HG03342 (cell line): Measurements from ENCODE around the gene SLC47A2.
"Not testable (repeated sequence)": the region's sequence is repeated elsewhere in the genome, so short reads cannot be mapped to it uniquely, and the experiment has no call there.

Experiments used
- ATAC-seq: cut with Tn5 transposase; IDR thresholded peaks from one replicate; pipeline ENCODE4 v1.9.1; 2021; ENCODE audit warnings: mild to moderate bottlenecking, moderate library complexity; ENCODE audit not compliant: unreplicated experiment

Gene SLC47A2

GRCh38 chr17:19672009-19672750 lies 44.2 kb downstream of the SLC47A2 start:
- ATAC-seq: no peak

DNA sequence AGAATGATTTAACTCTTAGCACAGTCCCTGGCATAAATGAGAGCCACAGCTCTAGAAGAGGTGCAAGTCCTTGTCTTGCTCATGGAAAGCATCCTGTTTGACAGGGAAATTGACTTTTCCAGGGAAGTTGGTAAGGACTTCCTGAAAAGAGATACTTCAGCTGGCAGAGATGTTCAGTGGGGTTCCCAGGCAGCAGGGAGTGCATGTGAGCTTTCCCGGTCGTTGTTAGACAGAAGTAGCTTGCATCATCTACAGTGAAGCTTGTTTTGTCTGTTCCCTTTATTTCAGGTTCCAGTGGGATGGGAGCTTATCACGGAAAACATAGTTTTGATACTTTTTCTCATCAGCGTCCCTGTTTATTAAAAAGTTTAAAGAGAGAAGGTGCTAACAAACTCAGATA lies 45.0 kb downstream of the SLC47A2 start:
- no peak for ATAC-seq

DNA sequence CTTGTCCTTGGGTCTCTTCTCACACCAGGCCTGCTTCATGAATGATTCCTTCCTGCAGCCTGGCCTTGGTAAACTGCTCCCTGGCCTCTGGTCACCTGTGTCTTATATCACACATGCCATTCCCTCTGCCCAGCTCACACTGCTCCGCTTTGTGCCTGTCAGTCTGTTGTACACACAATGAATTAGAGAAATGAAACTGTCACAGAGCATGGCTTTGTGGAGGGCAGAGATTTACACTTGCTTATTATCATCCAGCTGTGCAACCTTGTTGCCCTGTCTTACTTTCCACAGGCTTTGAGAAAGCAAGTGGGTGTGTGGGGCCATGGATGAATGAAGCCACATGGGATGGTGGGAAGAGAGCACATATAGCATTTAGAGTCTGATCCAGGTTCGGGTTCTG lies 45.5 kb downstream of the SLC47A2 start:
- ATAC-seq: no peak

DNA sequence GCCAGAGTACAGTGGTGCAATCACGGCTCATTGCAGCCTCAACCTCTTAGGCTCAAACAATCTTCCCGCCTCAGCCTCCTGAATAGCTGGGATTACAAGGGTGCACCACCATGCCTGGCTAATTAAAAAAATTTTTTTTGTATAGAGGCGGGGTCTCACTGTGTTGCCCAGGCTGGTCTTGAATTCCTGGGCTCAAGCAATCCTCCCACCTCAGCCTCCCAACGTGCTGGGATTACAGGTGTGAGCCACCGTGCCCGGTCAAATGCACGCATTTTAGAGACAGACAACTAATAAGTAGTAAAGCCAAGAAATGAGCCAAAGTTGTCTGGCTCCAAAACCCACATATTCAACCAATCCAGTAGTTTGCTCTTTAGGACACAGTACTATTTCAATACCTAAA lies 46.7 kb downstream of the SLC47A2 start:
- ATAC-seq: not testable (repeated sequence)

DNA sequence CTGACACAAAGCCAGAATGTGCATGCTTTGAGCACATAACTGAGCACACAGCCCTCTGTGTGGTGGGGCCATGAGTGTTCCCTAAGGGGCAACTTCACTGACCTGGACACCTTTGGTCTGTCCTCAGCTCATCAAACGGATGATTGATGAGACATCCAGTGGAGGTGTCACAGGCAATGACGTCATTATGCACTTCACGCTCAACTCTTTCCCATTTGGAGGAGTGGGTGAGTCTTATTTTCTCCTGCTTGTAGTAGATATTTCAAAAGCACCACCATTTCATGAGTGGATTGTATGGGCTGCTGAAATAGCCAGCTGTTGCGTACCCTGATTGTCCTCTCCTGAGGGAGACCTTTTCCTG lies 51.6 kb downstream of the SLC47A2 start:
- ATAC-seq: no peak

- ATAC-seq: no peak
Observed at GRCh38 chr17:19664136-19664820, 52.1 kb downstream of the SLC47A2 start.

GRCh38 chr17:19663097-19663496 lies 53.3 kb downstream of the SLC47A2 start:
- no peak for ATAC-seq

DNA sequence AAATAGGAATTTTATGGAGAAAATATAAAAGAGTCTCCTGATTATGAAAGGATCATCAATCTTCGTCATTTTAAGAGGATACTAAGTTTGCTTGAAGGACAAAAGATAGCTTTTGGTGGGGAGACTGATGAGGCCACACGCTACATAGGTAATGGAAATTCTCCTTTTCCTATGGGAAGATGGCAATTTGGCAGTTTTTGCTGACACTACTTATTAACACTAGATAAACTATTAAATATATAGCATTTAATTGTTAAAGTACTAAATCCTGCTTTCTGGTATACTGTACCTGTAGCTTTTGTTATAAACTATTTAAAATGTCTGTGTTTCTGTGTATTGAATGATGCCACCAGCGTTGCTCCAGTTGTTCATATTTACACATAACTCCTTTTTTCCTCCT lies 55.3 kb downstream of the SLC47A2 start:
- ATAC-seq: no peak

DNA sequence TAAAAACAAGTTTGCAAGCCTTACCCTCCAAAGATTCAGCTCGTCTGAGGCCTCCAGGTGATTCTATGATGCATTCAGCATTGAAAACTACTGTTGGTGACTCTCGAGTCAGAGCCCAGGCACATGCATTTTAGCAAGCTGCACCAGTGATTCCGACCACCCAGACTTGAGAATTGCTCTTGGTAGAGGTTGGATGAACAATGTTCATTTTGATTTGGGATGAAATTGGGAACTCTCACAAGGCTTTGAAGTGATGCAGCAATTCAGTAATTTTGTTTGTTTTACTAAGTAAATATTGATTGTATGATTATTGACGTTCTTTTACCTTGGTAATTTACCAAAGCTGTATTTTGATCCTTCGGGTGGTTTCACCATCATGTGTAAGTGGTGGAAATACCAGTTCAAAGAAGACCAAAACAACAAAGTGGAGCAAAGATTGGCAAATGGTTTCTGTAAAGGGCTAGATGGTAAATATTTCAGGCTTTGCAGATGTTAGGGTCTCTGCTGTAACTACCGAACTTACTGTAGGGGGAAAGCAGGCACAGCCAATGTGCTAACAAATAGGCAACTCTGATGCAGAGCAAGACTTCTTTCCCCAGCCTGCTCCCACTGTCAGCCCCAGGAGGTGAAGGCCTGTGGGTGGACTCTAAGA lies 56.0 kb downstream of the SLC47A2 start:
- no peak for ATAC-seq

- no peak for ATAC-seq
Observed at GRCh38 chr17:19659366-19660177, 56.8 kb downstream of the SLC47A2 start.

DNA sequence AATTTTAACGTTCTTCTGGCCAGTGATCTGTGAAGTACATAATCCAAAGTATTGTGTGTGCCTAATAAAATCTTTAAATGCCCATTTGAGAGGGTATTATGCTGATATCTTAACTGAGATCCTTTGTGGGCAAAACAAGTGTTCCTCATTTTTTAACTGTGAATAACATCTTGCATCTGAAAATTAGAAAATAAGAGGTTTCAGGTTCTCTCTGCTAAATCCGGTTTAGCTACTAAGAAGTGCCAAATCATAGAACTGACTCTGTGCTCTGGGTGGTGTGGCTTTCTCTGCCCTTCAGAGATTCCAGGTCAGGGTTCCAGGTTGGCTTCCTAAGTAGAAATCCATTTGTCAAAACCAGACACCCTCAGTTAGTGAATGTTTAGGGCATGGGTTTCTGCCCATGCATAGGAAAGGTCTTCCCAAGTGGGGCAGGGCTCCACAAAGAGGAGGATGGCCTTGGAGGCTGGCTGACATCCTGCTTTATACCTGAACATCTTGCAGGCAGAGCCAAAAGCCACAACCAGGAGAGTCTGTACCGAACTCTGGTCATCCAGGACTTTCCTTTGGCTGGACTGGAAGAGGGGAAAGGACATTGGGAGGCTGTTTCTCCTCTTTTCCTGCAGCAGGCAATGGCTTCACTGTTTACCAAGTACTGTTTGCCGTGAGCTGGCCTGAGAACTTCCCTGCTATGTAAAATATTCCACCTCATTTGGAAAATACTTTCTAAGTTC lies 59.4 kb downstream of the SLC47A2 start:
- ATAC-seq: no peak

- ATAC-seq: no peak
Observed at GRCh38 chr17:19656336-19656735, 60.0 kb downstream of the SLC47A2 start.

GRCh38 chr17:19654896-19655295 lies 61.5 kb downstream of the SLC47A2 start:
- ATAC-seq: no peak

DNA sequence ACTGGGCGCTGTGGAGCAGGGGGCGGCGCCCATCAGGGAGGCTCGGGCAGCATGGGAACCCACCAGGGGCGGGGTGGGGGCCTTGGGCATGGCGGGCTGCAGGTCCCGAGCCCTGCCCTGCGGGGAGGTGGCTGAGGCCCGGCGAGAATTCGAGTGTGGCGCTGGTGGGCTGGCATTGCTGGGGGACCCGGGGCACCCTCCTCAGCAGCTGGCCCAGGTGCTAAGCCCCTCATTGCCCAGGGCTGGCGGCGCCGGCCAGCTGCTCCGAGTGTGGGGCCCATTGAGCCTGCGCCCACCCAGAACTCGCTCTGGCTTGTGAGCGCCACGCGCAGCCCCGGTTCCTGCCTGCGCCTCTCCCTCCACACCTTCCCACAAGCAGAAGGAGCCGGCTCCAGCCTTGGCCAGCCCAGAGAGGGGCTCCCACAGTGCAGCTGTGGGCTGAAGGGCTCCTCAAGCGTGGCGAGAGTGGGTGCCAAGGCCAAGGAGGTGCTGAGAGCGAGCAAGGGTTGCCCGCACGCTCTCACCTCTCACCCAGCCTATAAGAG lies 62.0 kb downstream of the SLC47A2 start:
- ATAC-seq: no peak

- no peak for ATAC-seq
Observed at GRCh38 chr17:19652595-19652994, 63.8 kb downstream of the SLC47A2 start.

DNA sequence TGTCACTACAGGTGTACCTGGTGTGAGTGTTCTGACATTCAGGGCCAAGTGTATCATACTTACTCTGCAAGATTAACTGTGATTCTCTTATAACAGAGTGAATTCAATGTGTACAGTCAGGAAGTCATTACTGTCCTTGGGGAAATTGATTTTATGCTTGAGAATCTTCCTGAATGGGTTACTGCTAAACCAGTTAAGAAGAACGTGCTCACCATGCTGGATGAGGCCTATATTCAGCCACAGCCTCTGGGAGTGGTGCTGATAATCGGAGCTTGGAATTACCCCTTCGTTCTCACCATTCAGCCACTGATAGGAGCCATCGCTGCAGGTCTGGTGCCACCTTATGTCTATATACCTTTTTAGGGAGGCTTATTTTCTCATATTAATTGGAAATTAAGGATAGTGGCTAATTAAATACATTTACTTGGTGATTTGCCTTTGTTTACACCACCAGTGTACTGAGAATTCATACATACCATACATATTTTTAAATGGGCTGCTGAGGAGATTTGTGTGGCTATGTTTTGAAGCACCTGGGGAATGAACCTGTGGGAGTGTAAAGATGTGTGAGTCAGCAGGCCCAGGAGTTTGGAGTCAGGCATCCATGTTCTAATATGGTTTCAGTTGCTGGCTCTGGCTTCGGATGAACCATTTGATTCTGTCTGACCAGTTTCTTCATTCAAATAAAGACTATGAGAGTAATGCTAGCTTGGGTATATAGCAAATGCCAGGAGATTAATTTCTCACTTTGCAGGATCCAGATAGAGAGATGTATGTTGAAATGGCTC lies 64.7 kb downstream of the SLC47A2 start:
- no peak for ATAC-seq

DNA sequence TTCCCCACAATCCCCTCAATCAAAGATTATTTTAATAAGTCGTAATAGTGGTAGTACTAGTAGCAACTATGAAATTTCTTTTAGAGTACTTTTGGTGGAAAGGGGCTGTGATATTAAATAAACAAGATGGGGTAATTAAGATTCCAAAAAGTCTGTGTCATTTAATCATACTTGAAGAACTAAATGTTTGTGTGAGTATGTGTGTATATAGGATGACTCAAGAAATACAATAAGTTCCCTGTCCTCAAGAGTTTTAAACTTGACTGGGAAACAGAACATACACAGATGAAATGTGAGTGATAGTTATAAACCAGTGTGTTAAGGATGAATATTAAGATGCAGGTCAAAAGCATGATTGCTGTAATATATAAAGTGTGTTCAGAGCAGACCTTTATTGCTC lies 65.6 kb downstream of the SLC47A2 start:
- no peak for ATAC-seq

DNA sequence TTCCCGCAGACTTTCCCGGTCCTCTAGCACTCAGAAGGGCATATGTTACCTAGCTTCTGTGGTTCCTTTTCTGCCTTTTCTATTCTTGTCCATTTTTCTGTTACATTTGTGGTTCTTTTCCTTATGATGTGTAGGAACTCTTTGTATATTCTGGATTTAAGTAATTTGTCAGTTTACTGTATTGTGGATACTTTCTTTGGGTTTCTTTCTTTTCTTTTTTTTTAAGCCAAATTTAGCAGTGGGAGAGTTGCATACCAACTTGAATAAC lies 67.2 kb downstream of the SLC47A2 start:
- ATAC-seq: no peak

DNA sequence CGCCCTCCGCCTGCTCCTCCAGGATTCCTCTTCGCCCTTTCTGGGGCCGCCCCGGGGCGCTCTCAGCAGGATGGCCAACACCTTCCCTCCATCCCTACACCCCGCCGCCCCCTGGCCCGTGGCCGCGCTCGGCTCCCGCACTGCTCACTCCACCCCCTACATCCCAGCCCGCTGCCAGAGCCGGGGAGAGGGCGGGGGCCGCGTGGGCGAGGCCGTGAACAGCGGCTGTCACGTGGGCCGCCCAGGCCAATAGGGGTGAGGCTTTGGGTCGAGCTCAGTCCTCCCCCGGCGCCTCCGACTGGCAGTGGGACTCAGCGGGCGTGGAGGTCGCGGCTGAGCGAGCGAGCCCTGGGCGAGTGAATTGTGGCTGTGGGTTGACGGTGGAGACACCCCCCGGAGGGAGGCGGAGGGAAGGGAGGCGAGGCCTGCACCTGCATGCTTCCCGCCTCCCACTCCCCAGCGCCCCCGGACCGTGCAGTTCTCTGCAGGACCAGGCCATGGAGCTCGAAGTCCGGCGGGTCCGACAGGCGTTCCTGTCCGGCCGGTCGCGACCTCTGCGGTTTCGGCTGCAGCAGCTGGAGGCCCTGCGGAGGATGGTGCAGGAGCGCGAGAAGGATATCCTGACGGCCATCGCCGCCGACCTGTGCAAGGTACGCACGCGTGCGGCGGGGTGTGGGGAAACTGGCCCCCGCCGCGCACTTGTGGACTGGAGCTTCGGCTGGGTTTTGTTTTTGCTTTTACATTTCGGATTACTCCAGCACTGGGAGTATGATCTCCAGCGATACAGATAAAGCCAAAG lies 67.7 kb downstream of the SLC47A2 start, which contains the start of gene ALDH3A2:
ALDH3A2 (plus strand) TSS at position 277 of the 799 bp plus-strand sequence; CDS start at position 498, 221 bp downstream.
- ATAC-seq: peak; percentile 92
